HepG2 (cell line): ENCODE data around the gene PRKAR1B.

Source experiments
- CENPX ChIP-seq: sonication (generic); formaldehyde crosslinking; IDR thresholded peaks from 2 replicates; pipeline ENCODE4 v1.9.0; 2021; ENCODE audit warnings: mild to moderate bottlenecking, missing genetic modification reagents, moderate library complexity
- CTCF ChIP-seq: sonication (generic); formaldehyde crosslinking; IDR thresholded peaks from 2 replicates; pipeline ENCODE4 v1.5.0; 2020; ENCODE audit warnings: mild to moderate bottlenecking, missing genetic modification reagents, moderate library complexity
- HNRNPH1 ChIP-seq: fragments of 200-400 bp; formaldehyde crosslinking; optimal IDR thresholded peaks from 2 replicates; pipeline ENCODE3; 2017; ENCODE audit warnings: mild to moderate bottlenecking, low read depth, low read length
- JUND ChIP-seq: sonication (generic); formaldehyde crosslinking; IDR thresholded peaks from 2 replicates; pipeline ENCODE4 v1.8.0; 2022; ENCODE audit warnings: mild to moderate bottlenecking, missing genetic modification reagents
- MXI1 ChIP-seq: IDR thresholded peaks from 3 replicates; pipeline ENCODE4 v1.6.1; 2012; ENCODE audit warnings: low read depth, low read length, inconsistent platforms, borderline replicate concordance
- PHF20 ChIP-seq: sonication (generic); formaldehyde crosslinking; IDR thresholded peaks from 2 replicates; pipeline ENCODE4 v1.5.0; 2020; ENCODE audit warnings: mild to moderate bottlenecking, missing genetic modification reagents
- RXRB ChIP-seq: IDR thresholded peaks from 2 replicates; pipeline ENCODE4 v1.6.1; 2016; ENCODE audit warnings: borderline replicate concordance, missing genetic modification reagents, missing compliant biosample characterization
- SMC3 ChIP-seq: IDR thresholded peaks from 2 replicates; pipeline ENCODE4 v1.6.1; 2011; ENCODE audit warnings: low read length, improper control_type of control experiment
- TCF7 ChIP-seq: sonication (generic); IDR thresholded peaks from 2 replicates; pipeline ENCODE4 v1.6.1; 2016; ENCODE audit warnings: antibody characterized with exemption, low read depth
- UBTF ChIP-seq: sonication (generic); formaldehyde crosslinking; IDR thresholded peaks from 2 replicates; pipeline ENCODE4 v1.4.0; 2020; ENCODE audit warnings: mild to moderate bottlenecking, missing genetic modification reagents
- ZNF24 ChIP-seq: fragments of 450-650 bp; IDR thresholded peaks from 2 replicates; pipeline ENCODE4 v1.6.1; 2017; ENCODE audit warnings: antibody characterized with exemption, mild to moderate bottlenecking
- ZNF317 ChIP-seq: sonication (generic); formaldehyde crosslinking; IDR thresholded peaks from 2 replicates; pipeline ENCODE4 v1.5.0; 2020; ENCODE audit warnings: mild to moderate bottlenecking, missing genetic modification reagents
- ZNF777 ChIP-seq: sonication (generic); formaldehyde crosslinking; IDR thresholded peaks from 2 replicates; pipeline ENCODE4 v1.4.0; 2020; ENCODE audit warnings: missing genetic modification reagents
- TF ChIP-seq, protein P1 (sequence below): sonication (generic); formaldehyde crosslinking; IDR thresholded peaks from 2 replicates; pipeline ENCODE4 v1.4.0; 2020; ENCODE audit warnings: missing genetic modification reagents, mild to moderate bottlenecking, borderline replicate concordance

- TF ChIP-seq, protein P1, sequence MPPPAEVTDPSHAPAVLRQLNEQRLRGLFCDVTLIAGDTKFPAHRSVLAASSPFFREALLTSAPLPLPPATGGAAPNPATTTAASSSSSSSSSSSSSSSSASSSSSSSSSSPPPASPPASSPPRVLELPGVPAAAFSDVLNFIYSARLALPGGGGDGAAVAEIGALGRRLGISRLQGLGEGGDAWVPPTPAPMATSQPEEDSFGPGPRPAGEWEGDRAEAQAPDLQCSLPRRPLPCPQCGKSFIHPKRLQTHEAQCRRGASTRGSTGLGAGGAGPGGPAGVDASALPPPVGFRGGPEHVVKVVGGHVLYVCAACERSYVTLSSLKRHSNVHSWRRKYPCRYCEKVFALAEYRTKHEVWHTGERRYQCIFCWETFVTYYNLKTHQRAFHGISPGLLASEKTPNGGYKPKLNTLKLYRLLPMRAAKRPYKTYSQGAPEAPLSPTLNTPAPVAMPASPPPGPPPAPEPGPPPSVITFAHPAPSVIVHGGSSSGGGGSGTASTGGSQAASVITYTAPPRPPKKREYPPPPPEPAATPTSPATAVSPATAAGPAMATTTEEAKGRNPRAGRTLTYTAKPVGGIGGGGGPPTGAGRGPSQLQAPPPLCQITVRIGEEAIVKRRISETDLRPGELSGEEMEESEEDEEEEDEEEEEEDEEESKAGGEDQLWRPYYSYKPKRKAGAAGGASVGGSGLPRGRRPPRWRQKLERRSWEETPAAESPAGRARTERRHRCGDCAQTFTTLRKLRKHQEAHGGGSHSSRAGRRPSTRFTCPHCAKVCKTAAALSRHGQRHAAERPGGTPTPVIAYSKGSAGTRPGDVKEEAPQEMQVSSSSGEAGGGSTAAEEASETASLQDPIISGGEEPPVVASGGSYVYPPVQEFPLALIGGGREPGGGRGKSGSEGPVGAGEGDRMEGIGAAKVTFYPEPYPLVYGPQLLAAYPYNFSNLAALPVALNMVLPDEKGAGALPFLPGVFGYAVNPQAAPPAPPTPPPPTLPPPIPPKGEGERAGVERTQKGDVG (CRISPR knock-in tag), result no peak
- TF ChIP-seq RXRB (CRISPR knock-in tag), result no peak
- TF ChIP-seq MXI1, result no peak
- TF ChIP-seq CTCF (CRISPR knock-in tag), result no peak
- no peak for TF ChIP-seq ZNF317
- TF ChIP-seq ZNF777, result no peak
- TF ChIP-seq ZNF24, result no peak
- no peak for TF ChIP-seq UBTF
- no peak for TF ChIP-seq TCF7
- TF ChIP-seq CENPX (CRISPR knock-in tag), result no peak
- no peak for TF ChIP-seq SMC3
- no peak for TF ChIP-seq PHF20 (CRISPR knock-in tag)
- no peak for TF ChIP-seq HNRNPH1
- no peak for TF ChIP-seq JUND (CRISPR knock-in tag)
Measured at GRCh38 chr7:696812-697551, 30.1 kb downstream of the PRKAR1B start.
